ENCODE data around the gene TEX28. TPM values are rescaled to one million over a fixed set of nuclear protein-coding genes. Genes with fewer than 3 reads are reported as not detected.
"Not testable (repeated sequence)": the region's sequence is repeated elsewhere in the genome, so short reads cannot be mapped to it uniquely, and the experiment has no call there.

The TEX28 gene
- polyA plus RNA-seq, 1 donor = not detected

- DNase-seq (ENCODE audit: low read depth) = not testable (repeated sequence)
These were observed 47.4 kb downstream of the TEX28 start for GRCh38 chrX:154247377-154248045.

- DNase-seq (ENCODE audit: low read depth) = not testable (repeated sequence)
These were observed 54.9 kb downstream of the TEX28 start for GRCh38 chrX:154239982-154240503.

- DNase-seq (ENCODE audit: low read depth) = not testable (repeated sequence)
These were observed 55.9 kb downstream of the TEX28 start for GRCh38 chrX:154238939-154239559.

DNA sequence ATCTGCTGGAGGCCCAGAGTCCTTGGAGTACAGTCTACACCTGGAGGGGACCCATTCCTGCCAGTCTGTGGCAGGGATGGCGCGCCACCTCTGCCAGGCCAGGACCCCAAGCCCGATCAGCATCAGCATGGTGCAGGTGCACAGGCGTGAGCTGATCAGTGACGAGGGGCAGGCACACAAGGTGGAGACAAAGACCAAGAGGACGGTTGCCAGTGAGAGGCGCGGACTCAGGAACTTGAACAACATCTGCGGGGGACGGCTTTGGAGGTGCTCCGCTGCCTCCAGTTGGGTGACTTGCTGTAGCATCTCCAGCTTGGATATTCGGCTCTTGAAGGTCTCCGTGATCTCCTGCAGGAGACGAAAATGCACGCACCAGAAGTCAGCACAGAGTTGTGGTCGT lies 61.3 kb downstream of the TEX28 start:
- DNase-seq (ENCODE audit: low read depth) = not testable (repeated sequence)

DNA sequence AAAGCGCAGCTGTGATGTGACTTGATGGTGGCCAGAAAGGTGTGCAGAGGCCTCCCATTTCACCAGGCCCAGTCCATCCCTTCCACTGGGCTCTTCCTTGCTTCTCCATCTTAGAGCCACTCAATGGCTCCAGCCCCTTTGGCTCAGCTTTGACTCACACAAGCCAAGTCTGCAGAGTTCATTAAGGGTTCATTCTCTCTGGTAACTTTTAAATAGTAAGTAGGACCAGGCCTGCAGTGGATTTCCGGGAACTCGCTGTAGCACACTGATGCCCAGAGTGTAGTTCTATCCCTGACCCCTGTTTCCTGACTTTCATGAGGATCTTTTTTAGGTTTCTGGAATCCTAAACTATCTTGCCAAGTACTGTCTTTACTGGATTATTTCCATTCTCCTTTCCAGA lies 63.5 kb downstream of the TEX28 start:
- not testable (repeated sequence) for DNase-seq (ENCODE audit: low read depth)

DNA sequence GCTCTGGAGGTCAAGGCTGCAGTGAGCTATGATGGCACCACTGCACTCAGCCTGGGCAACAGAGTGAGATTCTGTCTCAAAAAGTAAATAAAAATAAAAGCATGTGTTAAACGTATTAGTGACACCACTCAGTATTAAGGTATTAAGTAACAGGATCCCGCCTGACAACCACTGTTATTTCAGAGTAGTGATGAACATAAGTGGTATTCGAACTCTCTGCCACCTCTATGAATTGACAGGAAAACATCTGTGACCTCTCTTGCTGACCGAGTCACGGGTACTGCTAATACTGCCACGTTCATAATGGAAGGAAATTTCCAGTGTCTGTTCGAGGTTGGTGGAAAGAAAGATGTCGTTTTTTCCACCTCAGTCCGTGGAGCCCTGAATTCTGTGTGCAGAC lies 68.2 kb downstream of the TEX28 start:
- not testable (repeated sequence) for DNase-seq (ENCODE audit: low read depth)

DNA sequence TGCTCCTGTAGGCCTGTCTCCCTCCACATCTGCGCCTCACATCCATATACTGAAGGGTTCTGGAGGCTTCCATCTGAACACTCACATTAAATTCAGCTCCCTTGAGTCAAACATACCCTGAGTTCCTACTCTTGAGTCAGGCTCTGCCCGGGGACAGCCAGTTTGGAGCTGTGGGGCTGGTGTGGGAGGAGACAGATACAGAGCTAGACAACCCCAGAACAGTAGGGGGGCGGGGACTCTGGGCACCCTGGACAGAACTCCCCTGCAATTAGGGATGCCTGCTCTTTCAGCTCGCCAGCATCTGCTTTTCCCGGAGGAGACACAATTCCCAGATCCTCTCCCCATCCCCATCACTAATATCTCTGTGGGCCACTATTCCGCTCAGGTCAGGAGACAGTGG lies 69.6 kb downstream of the TEX28 start:
- not testable (repeated sequence) for DNase-seq (ENCODE audit: low read depth)

Other genes with a start within 250 kb of the TEX28 start
- 21.2 TPM for gene MECP2, start 197.4 kb downstream of the TEX28 start, polyA plus RNA-seq (ENCODE audit: insufficient read length)
- gene OPN1LW, start 150.9 kb downstream of the TEX28 start, polyA plus RNA-seq (ENCODE audit: insufficient read length) = not detected
- not detected for gene OPN1MW, start 112.5 kb downstream of the TEX28 start, polyA plus RNA-seq (ENCODE audit: insufficient read length)
- not detected for gene OPN1MW2, start 75.4 kb downstream of the TEX28 start, polyA plus RNA-seq (ENCODE audit: insufficient read length)
- not detected for gene OPN1MW3, start 37.5 kb downstream of the TEX28 start, polyA plus RNA-seq (ENCODE audit: insufficient read length)
- gene TKTL1, start 671 bp upstream of the TEX28 start, polyA plus RNA-seq (ENCODE audit: insufficient read length) = 0.22 TPM
- 223 TPM for gene FLNA, start 79.5 kb upstream of the TEX28 start, polyA plus RNA-seq (ENCODE audit: insufficient read length)
- 46.8 TPM for gene EMD, start 84.2 kb upstream of the TEX28 start, polyA plus RNA-seq (ENCODE audit: insufficient read length)
- 6,186 TPM for gene RPL10, start 103.3 kb upstream of the TEX28 start, polyA plus RNA-seq (ENCODE audit: insufficient read length)
- 48.6 TPM for gene DNASE1L1, start 114.1 kb upstream of the TEX28 start, polyA plus RNA-seq (ENCODE audit: insufficient read length)
- gene TAFAZZIN, start 116.4 kb upstream of the TEX28 start, polyA plus RNA-seq (ENCODE audit: insufficient read length) = 28.9 TPM
- gene ATP6AP1, start 133.6 kb upstream of the TEX28 start, polyA plus RNA-seq (ENCODE audit: insufficient read length) = 55.2 TPM
- 82.5 TPM for gene GDI1, start 142.0 kb upstream of the TEX28 start, polyA plus RNA-seq (ENCODE audit: insufficient read length)
- gene FAM50A, start 149.0 kb upstream of the TEX28 start, polyA plus RNA-seq (ENCODE audit: insufficient read length) = 59.3 TPM
- 39.1 TPM for gene PLXNA3, start 163.2 kb upstream of the TEX28 start, polyA plus RNA-seq (ENCODE audit: insufficient read length)
- gene LAGE3, start 184.2 kb upstream of the TEX28 start, polyA plus RNA-seq (ENCODE audit: insufficient read length) = 11.3 TPM
- gene UBL4A, start 191.5 kb upstream of the TEX28 start, polyA plus RNA-seq (ENCODE audit: insufficient read length) = 23.2 TPM
- 10.8 TPM for gene SLC10A3, start 195.5 kb upstream of the TEX28 start, polyA plus RNA-seq (ENCODE audit: insufficient read length)
- gene FAM3A, start 221.1 kb upstream of the TEX28 start, polyA plus RNA-seq (ENCODE audit: insufficient read length) = 25.5 TPM

Measured in forelimb muscle (tissue), 1 donor.